Non-pigmented ciliary epithelial cell (primary cell): Measurements from ENCODE around the gene ZNF512B.

ENCODE experiments used
- DNase-seq: peaks from one replicate; pipeline ENCODE4 v3.0.0-alpha.2; 2010; ENCODE audit warnings: low read depth

Gene ZNF512B

DNA sequence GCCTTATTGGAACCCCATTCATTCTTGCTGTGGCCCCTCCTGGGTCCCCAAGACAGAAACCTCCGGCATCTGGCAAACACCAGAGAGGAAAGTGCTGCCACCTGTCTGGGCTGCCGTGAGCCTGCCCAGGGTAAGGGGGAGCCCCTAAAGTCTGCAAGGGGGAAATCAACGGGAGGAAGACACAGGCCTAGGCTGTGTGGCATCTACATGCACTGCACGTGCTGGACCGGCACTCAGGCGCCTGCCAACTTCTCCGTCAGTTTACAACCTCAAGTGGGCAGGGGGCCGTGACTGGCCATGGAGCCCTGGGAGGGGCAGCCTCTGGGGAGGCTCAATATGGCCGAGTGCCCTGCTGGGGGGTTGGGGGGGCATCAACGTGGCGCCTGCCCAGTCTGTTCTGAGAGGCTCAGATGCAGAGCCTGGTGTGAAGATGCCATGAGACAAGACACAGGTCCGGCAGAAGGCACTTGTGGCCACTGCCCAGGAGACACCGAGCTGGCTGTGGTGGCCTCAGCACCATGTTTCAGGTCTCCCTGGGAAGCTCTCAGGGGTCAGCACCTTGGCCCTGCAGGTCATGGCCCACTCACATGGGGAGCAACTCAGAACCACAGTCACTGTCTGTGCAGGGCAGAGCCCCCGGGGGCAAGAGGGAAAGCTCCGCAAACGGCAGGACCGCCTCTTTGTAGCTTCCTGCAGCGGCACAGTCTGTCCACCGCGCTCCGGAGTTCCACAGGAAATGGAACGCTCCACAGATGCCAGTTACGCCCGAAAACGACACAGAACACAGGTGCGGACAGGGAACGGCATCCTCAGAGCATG lies 21.9 kb downstream of the ZNF512B start:
- no peak for DNase-seq

DNA sequence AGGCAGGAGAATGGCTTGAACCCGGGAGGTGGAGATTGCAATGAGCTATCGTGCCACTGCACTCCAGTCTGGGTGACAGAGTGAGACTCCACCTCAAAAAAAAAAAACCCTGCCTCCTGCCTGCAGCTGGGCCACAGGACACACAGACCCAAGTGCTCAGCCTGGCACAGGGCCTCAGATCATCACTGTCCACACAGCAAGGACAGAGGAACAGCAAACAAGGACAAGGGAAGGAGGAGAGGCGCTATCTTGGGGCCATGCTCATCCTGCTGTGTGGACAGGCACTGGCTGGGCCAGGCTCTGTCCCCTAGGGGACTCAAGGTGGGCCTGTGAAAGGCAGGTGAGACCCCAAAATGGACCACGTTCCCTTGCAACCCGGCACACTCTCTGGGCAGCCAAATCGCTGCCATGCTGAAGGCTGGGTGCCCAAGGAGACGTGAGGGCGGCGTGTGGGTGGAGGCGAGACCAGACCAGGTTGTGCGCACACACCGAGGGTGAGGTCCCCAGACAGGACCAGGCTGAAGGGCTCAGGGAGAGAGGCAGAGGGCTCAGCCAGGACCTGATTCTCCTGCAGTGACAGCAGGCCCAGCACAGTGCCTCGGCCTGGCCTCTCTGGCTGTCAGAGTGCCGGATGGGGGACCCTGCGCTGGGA lies 22.6 kb downstream of the ZNF512B start:
- no peak for DNase-seq

DNA sequence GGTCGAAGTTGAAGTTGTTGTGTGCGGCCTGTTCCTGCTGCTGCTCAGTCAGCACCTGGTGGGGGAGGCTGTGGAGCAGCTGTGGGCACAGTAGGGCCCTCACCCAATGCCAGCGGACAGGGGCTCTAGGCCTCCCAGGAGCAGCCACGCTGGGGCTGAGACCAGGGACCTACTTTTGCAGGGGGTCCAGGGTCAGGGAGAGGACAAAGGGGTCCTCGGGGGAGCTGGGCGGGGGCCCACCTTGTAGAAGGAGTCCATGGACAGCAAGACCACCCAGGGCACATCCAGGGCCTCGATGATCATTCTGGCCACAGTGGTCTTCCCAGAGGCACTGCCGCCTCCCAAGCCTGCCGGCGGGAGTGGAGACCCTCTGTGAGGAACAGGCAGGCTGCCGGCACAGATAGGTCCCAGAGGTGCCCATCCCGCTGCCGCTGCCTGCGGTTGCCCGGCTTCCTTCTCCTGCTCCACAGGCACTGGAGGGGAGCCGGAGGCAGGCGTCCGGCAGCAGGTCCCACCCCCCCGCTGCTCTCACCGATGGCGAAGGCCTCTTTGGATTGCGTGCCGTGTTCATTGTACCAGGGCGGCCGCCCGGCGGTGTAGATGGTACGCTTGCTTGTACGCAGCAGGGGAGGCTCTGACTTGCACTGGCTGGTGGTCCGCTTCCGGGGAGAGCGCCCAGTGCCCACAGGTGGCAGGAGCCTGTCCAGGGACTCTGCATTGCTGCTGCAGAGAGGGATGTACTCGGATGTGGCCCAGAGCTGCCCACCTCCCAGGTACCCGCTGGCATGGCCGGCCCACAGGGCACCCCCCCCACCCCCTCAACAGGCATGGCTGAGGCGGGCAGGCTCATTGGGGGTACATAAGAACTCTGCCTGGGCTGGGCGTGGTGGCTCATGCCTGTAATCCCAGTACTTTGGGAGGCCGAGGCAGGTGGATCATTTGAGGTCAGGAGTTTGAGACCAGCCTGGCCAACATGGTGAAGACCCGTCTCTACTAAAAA lies 23.5 kb downstream of the ZNF512B start:
- no peak for DNase-seq

DNA sequence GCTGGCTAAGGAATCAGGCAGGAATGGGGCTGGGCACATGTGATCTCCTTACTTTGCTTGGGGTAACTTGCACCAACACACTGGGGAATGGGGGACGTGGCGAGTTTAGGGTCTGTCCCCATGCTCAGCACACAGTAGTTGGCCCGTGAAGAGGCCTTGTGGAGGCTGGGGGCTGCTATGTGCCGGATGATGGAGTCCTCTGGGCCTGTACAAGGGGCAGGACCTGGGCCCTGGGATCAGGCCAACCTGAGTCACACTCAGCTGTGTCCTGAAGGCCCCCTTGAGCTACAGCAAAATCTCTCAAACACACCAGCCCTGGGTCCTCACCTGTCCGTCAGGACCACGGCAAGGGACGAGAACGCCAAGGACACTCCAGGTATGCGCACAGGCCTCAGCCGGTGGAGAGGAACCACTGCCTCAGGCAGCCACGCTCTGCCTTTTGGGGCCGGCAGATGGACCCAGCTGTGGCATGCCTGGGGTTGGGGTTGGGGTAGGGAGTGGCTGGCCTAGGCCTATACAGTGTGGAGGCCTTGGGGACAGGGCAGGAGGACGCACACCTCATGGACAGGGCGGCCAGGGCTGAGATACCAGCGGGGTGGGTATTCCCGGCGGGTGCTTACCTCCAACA lies 24.6 kb downstream of the ZNF512B start:
- DNase-seq, result no peak

DNA sequence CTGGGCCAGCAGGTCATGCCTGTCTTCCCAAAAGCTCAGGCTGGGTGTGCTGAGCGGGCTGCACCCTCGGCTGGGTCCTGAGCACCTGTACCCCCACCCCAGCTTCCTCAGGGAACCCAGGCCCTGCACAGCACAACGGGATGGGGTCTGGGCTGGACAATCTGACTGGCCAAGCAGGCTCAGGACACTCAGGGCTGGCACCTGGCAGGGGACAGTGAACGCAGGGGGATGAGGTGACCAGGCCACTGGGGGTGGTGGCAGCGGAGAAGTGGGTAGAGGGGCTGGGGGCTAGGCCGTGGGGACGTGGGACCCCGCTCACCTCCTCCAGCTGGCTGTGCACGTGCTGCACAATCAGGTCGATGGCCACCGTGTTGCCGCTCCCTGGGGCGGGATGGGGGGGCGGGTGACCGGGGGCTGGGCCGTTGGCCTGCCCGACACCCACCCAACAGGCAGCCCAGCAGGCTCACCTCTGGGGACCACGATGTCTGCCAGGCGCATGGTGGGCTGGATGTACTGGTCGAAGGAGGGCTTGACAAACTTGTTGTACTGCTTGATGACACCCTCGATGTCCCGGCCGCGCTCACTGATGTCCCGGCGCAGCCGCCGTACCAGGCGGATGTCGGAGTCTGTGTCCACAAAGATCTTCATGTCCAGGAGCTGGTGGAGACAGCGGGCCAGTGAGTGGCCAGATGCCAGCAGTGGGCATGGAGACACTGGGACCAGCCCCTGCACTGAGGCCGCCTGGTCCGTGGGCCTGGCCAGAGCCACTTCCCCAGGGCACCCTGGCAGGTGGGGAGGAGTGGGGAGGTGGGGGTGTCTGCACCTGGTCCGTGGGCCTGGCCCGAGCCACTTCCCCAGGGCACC lies 25.4 kb downstream of the ZNF512B start:
- DNase-seq, result no peak

DNA sequence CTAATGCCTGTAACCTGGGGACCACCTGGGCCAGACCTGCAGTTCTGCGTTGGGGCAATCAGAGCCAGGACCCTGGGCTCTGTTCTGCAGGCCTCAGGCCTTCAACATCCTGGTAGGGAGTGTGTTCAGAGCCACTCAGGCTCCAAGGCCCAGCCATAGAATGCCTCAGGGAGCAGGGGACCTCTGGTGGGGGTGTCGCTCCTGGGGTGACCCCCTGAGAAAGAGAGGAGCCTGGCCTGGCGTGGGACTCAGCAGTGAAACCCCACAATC lies 26.0 kb downstream of the ZNF512B start:
- no peak for DNase-seq

DNA sequence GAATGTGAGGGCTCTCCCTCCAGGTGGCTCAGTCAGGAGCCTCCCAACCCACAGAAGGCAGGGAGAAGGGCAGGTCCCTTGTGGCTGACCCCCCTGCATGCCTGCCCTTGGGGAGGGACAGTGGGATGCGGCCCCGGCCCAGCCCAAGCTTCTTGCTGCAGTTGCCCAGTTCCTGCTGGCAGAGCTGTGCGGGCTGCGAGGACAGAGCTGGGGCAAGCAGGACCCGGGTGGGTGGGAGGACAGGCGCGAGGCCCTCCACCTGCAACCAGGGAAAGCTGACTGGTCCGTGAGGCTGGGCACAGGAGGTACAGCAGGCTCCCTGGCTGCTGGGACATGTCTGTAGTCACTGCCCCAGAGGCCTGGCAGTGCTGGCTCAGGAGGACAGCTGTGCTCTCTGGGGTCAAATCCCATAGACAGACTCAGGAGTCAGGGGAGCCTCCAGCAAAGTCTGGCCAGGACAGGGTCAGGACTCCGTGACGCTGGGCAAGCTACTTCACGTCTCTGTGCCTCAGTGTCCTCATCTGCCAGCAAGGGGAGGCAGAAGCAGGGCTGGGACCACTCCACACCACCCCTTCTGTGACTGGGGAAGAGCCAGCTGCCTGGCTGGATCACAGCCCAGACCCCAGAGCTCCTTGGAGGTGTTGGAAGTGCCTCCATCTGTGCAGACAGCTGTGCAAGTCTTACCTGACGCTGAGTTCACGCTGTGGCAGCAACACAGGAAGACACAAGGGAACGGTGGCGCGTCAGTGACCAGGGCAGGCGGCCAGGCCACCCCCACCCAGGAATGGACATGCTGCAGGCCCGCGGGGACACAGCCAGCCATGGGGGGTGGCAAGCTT lies 26.5 kb downstream of the ZNF512B start:
- DNase-seq, result no peak

DNA sequence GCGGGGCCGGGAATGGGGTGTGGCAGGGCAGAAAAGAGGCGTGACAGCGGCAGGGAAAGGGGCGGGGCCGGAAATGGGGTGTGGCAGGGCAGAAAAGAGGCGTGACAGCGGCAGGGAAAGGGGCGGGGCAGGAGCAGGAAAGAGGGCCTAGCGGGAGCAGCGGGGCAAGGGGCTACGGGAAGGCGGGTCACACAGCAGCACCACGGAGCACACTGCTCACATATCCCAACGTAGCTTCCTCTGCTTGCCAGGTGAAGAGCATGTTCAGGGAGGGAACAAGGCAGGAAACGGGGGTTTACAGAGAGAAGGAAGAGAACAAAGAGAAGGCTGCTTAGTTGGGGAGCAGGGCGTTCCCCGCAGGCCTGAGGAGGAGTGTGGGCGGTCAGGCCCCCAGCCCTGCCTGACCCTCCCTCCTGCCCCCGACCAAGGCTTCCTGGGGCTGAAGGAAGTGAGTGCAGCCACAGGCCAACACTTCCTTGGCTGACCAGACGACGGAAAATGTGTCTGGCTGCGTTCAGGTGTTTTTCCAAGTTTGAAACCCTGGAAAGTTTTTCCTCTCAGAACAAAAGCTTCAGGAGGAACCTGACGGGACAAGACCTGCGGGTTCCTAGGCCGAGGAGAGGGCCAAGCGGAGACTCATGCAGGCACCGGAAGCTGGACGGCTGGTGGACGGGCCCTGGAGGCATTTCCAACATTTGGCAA lies 27.3 kb downstream of the ZNF512B start:
- no peak for DNase-seq

DNA sequence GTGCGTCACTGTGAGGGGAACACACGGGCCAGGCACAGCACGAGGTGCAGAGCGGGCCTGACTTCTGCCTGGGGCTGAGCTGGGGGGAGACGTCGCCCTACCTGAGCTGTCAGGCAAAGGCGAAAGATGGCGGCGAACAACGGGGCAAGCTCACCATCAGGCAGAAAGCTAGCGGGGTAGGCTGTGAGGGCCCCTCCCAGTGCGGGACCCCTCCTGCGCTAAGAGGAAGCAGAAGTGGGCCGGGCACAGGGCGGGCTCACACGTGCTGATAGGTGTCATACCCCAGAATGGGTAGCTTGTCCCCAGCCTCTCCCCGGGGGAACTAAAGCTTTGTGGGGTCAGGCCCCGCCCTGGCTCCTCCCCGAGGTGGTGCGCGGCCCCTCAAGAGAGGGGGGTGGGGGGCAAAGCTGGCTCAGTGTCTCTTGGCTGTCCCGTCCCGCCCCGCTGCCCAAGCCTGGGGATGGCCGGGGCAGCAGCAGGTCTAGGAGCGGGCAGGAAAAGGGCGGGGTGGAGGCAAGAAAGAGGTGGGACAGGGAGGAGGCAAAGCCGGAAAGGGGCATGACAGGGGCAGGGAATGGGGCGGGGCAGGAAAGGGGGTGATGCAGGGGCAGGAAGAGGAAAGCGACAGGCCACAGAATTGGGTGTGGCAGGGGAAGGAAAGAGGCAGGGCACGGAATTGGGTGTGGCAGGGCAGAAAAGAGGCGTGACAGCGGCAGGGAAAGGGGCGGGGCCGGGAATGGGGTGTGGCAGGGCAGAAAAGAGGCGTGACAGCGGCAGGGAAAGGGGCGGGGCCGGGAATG lies 28.2 kb downstream of the ZNF512B start:
- DNase-seq, result no peak

DNA sequence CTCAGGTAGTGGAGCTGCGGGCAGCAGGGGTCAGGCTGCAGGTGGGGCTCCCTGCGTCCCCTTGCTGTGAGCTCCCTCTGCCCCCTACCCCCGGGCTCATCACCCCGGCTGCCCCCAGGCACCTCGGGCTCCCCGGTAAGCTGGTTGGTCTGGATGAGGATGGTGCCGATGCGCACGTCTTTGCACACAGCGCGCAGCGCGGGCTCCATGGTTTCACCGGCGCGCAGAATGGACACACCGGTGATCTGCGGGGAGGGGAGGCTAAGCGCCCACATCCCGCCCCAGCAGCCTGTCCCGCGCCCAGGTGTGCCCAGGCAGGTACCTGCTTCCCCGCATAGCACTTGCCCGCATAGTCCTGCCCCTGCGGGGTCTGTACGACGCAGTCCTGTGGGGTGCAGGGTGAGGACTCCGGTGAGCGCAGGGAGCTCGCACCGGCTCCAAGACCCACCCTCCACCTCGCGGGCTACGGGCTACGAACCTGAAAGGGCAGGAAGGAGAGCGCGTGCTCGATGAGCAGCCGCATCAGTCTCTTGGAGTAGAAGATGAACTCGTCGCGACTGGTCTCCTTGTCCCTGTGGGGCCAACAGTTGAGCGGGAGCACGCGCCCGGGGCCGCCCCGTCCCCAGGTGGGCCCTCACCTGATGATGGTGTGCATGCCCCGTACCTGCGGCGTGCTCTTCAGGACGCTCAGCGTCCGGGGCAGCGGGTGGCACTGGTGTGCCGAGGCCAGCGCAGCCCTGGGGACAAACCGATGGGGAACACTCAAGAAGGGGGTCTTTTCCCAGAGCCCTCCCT lies 29.1 kb downstream of the ZNF512B start:
- DNase-seq, result no peak

DNA sequence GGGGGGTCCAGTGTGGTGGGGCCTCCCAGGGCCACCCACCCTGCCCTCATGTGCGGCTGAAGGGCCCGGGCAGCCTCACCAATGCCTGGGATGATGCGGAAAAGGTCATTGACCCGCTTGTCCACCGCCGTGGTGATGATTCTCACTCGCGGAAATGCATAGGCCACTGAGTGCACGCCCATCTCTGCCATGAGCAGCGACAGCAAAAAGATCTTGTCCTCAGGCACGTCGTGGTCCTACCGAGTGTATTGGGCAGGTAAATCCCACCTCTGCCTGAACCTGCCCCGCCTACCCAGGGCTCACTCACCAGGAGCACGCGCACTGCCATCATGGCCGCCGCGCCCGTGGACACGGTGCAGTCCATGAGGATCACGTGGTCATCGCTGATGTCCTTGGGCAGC lies 29.7 kb downstream of the ZNF512B start:
- no peak for DNase-seq

DNA sequence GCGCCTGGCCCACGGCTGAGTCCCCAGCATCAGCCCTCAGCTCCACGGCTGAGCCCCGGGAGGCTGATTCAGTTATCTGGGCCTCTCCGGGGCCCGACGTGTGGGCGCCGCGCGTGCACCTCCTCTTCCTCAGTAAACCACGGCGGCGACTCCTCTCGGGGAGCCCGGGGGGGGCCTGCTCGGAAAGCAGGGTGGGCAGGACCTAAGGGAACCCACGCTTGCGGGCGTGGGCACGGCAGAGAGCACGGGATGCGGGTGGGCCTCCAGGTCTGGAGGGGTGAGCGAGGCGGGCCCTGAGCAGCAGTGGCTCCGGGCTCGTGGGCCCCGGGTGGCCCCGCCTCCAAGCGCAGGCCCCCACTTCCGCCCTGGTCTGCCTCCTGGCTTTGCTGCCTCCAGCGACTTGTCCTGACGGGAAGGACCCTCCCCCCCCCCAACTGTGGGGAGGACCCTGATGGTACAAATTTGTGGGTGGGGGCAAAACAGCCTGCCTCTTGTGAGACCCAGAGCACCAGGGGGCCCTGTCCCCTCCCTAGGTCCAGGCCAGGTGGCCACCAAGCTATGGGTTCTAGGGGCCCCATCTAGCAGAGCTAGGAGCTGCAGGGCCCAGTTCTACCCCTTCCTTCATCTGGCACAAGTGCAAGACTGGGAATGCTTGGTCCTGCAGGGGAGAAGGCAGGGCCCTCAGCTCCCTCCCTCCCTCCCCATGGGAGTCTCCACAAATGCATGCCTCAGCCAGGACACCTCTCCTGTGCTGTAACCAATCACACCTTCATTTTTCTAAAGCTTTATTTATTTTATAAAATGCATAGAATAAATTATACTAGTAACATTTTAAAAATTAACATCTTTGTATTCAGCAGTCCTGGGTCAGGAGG lies 30.4 kb downstream of the ZNF512B start:
- no peak for DNase-seq

DNA sequence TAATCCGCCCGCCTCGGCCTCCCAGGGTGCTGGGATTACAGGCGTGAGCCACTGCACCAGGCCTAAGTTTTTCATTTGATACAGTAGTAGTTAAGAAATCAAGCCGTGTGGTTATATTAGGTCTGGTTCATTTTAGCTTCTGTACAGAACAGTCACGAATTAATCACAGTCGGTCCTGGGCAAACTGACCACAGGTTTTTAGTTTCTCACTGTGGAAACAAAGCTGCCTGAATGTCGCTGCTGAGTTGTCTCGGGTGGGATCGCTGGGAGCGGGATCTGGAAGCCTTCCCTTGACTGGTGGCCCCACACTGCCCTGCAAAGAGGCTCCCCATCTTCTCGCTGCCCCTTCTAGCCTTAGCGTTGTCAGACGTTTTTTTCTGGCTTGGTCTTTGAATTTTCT lies 32.1 kb downstream of the ZNF512B start:
- DNase-seq, result no peak

DNA sequence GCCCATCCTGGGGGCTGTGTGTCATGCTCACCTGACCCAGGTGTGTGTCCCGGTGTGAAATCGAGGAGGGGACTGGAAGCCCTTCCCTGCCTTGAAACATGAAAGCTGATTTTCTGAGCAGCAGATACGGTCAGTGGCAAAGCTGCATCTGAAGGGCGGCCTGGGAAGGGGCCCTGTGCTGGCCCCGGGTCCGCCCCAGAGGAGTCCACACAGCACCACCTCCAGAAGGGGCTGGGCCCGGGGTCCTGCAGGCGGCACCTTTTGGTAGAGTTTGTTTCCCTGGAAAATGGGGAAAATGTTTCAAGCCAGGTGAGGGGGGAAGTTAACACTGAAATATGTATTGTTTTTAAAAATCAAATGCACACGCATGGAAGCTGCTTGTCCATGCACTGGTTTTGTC lies 34.3 kb downstream of the ZNF512B start:
- no peak for DNase-seq

DNA sequence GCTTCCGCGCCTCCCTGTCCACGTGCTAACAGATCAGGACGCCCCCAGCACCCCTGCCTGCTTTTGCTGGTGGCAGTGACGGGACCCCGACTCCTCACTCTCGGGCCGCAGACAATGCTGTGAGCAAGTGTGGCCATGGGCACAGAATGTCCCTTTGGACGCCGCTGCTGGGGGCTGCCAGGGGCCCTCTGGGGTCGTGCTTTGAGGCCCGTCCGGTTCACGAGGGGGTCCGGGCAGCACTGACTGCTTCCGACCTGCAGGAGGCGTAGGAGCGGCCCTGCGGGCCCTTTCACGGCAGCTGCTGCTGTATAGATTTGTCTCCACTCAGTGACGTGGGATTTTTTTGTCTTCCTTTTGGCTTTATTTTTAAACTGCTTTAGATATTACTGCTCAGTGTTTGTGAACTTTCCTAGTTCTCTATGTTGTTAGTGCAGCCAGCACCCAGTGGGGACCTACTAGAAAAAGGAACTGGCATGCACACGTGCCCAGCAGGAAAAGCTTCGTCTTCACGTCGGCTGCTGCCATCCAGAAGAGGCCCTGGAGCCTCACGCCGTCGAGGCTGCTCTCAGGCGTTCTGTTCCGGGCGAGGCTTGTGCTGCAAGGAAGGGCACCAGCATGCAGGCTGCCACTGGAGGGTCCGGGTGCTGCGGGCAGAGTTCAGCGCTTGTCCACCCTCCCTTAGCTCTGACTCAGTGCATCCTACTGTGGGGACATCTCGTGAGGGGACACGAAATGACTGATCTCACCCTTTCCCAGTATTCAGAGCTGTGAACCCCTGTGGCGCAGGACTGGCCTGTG lies 35.3 kb downstream of the ZNF512B start:
- no peak for DNase-seq

DNA sequence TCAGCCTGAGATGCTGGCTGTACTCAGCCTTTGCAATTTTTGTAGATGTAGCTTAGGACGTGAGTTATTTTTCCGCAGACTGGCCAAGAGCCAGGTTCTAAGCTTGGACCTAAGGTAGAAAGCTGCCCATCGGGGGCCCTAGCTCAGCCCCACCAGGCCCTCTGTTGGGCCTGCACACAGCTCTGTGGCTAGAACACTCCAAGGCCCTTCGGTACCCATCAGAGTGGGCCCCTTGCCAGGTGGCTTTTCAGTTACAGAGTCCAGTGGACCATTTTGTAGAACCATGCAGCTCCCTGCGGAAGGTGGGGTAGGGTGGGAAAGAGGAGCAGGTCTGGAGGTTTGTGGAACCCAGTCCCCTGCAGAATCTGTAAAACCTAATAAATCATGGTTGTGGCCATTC lies 36.1 kb downstream of the ZNF512B start:
- DNase-seq, result no peak
